HEK293 (cell line): Measurements from ENCODE around the gene PPP1R8.

Source experiments
- CTCF ChIA-PET: fragments of 350-600 bp; formaldehyde crosslinking; extraction: SDS; loops from one replicate; lab custom pipeline; 2021; ENCODE audit warnings: antibody characterized with exemption; lab: Yijun Ruan, JAX
- POLR2A ChIA-PET: fragments of 300-600 bp; formaldehyde crosslinking; extraction: SDS; loops from one replicate; lab custom pipeline; 2020; ENCODE audit warnings: antibody characterized with exemption, inconsistent platforms; lab: Yijun Ruan, JAX
- H3K27ac ChIP-seq: fragments of 200-500 bp; sonication (Bioruptor generic); 2 replicates; pipeline ENCODE4 v1.5.1; 2014; ENCODE audit warnings: low read depth, low read length, control low read depth, inconsistent platforms; ENCODE audit errors: extremely low read depth
- H3K36me3 ChIP-seq, 2 experiments: fragments of 200-500 bp in 1 of 2; sonication (Bioruptor generic) in 1 of 2; 1 replicate in 1 of 2; 2 replicates in 1 of 2; pipeline ENCODE4 v1.5.1; 2014 to 2017; ENCODE audit warnings: inconsistent platforms in 2 of 2, low read length in 2 of 2; ENCODE audit not compliant: control insufficient read depth in 2 of 2, insufficient read depth in 1 of 2
- H3K4me1 ChIP-seq: fragments of 200-500 bp; sonication (Bioruptor generic); 2 replicates; pipeline ENCODE4 v1.5.1; 2014; ENCODE audit warnings: mild to moderate bottlenecking, low read length, inconsistent platforms; ENCODE audit not compliant: control insufficient read depth, insufficient read depth
- H3K4me3 ChIP-seq: 2 replicates; pipeline ENCODE4 v1.5.1; 2011; ENCODE audit warnings: low read depth, mild to moderate bottlenecking, control low read depth, low read length, moderate library complexity
- H3K9me3 ChIP-seq: fragments of 200-500 bp; sonication (Bioruptor generic); 2 replicates; pipeline ENCODE4 v1.5.1; 2014; ENCODE audit warnings: low read depth, low read length, inconsistent platforms; ENCODE audit not compliant: control insufficient read depth, insufficient read depth
- GLI2 ChIP-seq: fragments of 450-650 bp; formaldehyde crosslinking; IDR thresholded peaks from 2 replicates; pipeline ENCODE4; 2017; ENCODE audit warnings: missing biosample characterization, missing genetic modification characterization, low read depth, borderline replicate concordance
- HOXC10 ChIP-seq: sonication (generic); formaldehyde crosslinking; IDR thresholded peaks from 2 replicates; pipeline ENCODE4 v1.8.1; 2023; ENCODE audit warnings: mild to moderate bottlenecking, missing genetic modification reagents
- KLF1 ChIP-seq: fragments of 450-650 bp; formaldehyde crosslinking; IDR thresholded peaks from 2 replicates; pipeline ENCODE4 v1.5.1; 2016; ENCODE audit warnings: missing biosample characterization, missing genetic modification characterization
- KLF8 ChIP-seq: fragments of 450-650 bp; formaldehyde crosslinking; IDR thresholded peaks from 2 replicates; pipeline ENCODE4 v1.5.1; 2016; ENCODE audit warnings: missing biosample characterization, missing genetic modification characterization
- MZF1 ChIP-seq: fragments of 450-650 bp; formaldehyde crosslinking; IDR thresholded peaks from 2 replicates; pipeline ENCODE4 v1.5.1; 2017; ENCODE audit warnings: missing biosample characterization, missing genetic modification characterization, borderline replicate concordance
- YY1 ChIP-seq: fragments of 450-650 bp; formaldehyde crosslinking; IDR thresholded peaks from 2 replicates; pipeline ENCODE4 v1.5.1; 2018; ENCODE audit warnings: missing biosample characterization, missing genetic modification characterization
- ZBTB26 ChIP-seq: fragments of 450-650 bp; formaldehyde crosslinking; optimal IDR thresholded peaks from 2 replicates; pipeline ENCODE3; 2016; ENCODE audit warnings: missing biosample characterization, mild to moderate bottlenecking, missing genetic modification characterization
- ZBTB8A ChIP-seq: fragments of 450-650 bp; formaldehyde crosslinking; IDR thresholded peaks from 2 replicates; pipeline ENCODE4 v1.5.1; 2016; ENCODE audit warnings: missing biosample characterization, missing genetic modification characterization
- ZFP69B ChIP-seq: fragments of 450-650 bp; formaldehyde crosslinking; IDR thresholded peaks from 2 replicates; pipeline ENCODE4 v1.5.1; 2016; ENCODE audit warnings: missing biosample characterization, missing genetic modification characterization
- ZNF10 ChIP-seq: fragments of 450-650 bp; formaldehyde crosslinking; IDR thresholded peaks from 2 replicates; pipeline ENCODE4 v1.5.1; 2017; ENCODE audit warnings: missing biosample characterization, missing genetic modification characterization
- ZNF18 ChIP-seq: fragments of 450-650 bp; formaldehyde crosslinking; IDR thresholded peaks from 2 replicates; pipeline ENCODE4 v1.5.1; 2016; ENCODE audit warnings: missing biosample characterization, missing genetic modification characterization
- ZNF214 ChIP-seq: fragments of 450-650 bp; formaldehyde crosslinking; IDR thresholded peaks from 2 replicates; pipeline ENCODE4 v1.5.1; 2017; ENCODE audit warnings: missing biosample characterization, mild to moderate bottlenecking, missing genetic modification characterization, borderline replicate concordance
- ZNF324 ChIP-seq: fragments of 450-650 bp; formaldehyde crosslinking; IDR thresholded peaks from 2 replicates; pipeline ENCODE4 v1.5.1; 2016; ENCODE audit warnings: missing biosample characterization, missing genetic modification characterization
- ZNF394 ChIP-seq: fragments of 450-650 bp; formaldehyde crosslinking; IDR thresholded peaks from 2 replicates; pipeline ENCODE4 v1.5.1; 2016; ENCODE audit warnings: missing biosample characterization, missing genetic modification characterization, mild to moderate bottlenecking, moderate library complexity, borderline replicate concordance
- ZNF449 ChIP-seq: fragments of 450-650 bp; formaldehyde crosslinking; IDR thresholded peaks from 2 replicates; pipeline ENCODE4 v1.5.1; 2017; ENCODE audit warnings: missing biosample characterization, mild to moderate bottlenecking, missing genetic modification characterization, moderate library complexity
- ZNF560 ChIP-seq: fragments of 450-650 bp; formaldehyde crosslinking; IDR thresholded peaks from 2 replicates; pipeline ENCODE4 v1.5.1; 2017; ENCODE audit warnings: missing biosample characterization, missing genetic modification characterization, borderline replicate concordance
- ZNF623 ChIP-seq: fragments of 450-650 bp; formaldehyde crosslinking; IDR thresholded peaks from 2 replicates; pipeline ENCODE4 v1.5.1; 2016; ENCODE audit warnings: missing biosample characterization, missing genetic modification characterization
- ZNF624 ChIP-seq: fragments of 450-650 bp; formaldehyde crosslinking; IDR thresholded peaks from 2 replicates; pipeline ENCODE4 v1.5.1; 2017; ENCODE audit warnings: missing biosample characterization, missing genetic modification characterization
- ZNF626 ChIP-seq: fragments of 450-650 bp; sonication (Bioruptor Pico); formaldehyde crosslinking; IDR thresholded peaks from 2 replicates; pipeline ENCODE4 v1.5.1; 2018; ENCODE audit warnings: missing biosample characterization, missing genetic modification characterization, inconsistent platforms
- ZNF658 ChIP-seq: fragments of 450-650 bp; formaldehyde crosslinking; IDR thresholded peaks from 2 replicates; pipeline ENCODE4; 2016; ENCODE audit warnings: missing biosample characterization, missing genetic modification characterization
- ZNF704 ChIP-seq: fragments of 450-650 bp; formaldehyde crosslinking; IDR thresholded peaks from 2 replicates; pipeline ENCODE4 v1.5.1; 2016; ENCODE audit warnings: missing biosample characterization, missing genetic modification characterization
- ZNF76 ChIP-seq: fragments of 450-650 bp; formaldehyde crosslinking; IDR thresholded peaks from 2 replicates; pipeline ENCODE4; 2016; ENCODE audit warnings: low read depth, missing biosample characterization, missing genetic modification characterization, borderline replicate concordance
- ZNF837 ChIP-seq: fragments of 450-650 bp; formaldehyde crosslinking; IDR thresholded peaks from 2 replicates; pipeline ENCODE4 v1.5.1; 2016; ENCODE audit warnings: missing biosample characterization, missing genetic modification characterization
- ZSCAN5A ChIP-seq: fragments of 450-650 bp; formaldehyde crosslinking; IDR thresholded peaks from 2 replicates; pipeline ENCODE4 v1.5.1; 2016; ENCODE audit warnings: missing biosample characterization, missing genetic modification characterization

The PPP1R8 gene

GRCh38 chr1:27830621-27831440, at the start of gene PPP1R8 (continued):
- TF ChIP-seq ZSCAN5A (tag by site-specific recombination) (no peak), ZNF658 (tag by site-specific recombination) (no peak), KLF8 (0 out of 2 replicates have a peak, but pooled peaks have one; percentile 44), ZNF10 (tag by site-specific recombination) (0 out of 2 replicates have a peak, but pooled peaks have one; percentile 35), ZNF704 (no peak), ZNF18 (tag by site-specific recombination) (no peak), ZNF76 (tag by site-specific recombination) (peak; percentile 97), MZF1 (tag by site-specific recombination) (no peak), ZBTB8A (tag by site-specific recombination) (peak; percentile 68), ZBTB26 (tag by site-specific recombination) (peak; percentile 67), ZNF214 (tag by site-specific recombination) (no peak), ZNF626 (tag by site-specific recombination) (no peak), ZNF623 (peak; percentile 12; the same call in 1 of the 2 replicates), GLI2 (tag by site-specific recombination) (no peak), KLF1 (tag by site-specific recombination) (no peak), ZNF324 (tag by site-specific recombination) (peak; percentile 43; the same call in 1 of the 2 replicates), ZFP69B (tag by site-specific recombination) (0 out of 2 replicates have a peak, but pooled peaks have one; percentile 38), ZNF394 (tag by site-specific recombination) (peak; percentile 61)

GRCh38 chr1:27782950-27783349, 47.6 kb upstream of the PPP1R8 start:
- TF ChIP-seq ZNF10 (tag by site-specific recombination) (no peak), ZNF624 (tag by site-specific recombination) (no peak), HOXC10 (no peak), ZNF837 (tag by site-specific recombination) (no peak), YY1 (tag by site-specific recombination) (no peak), ZNF560 (tag by site-specific recombination) (no peak), ZNF449 (tag by site-specific recombination) (no peak)
- TF ChIP-seq, all 188 proteins: peak for 0
- Histone ChIP-seq H3K4me3 (no peak overlapping the region), H3K27ac (no peak overlapping the region), H3K4me1 (peaks cover 3% of the 10 kb centered on the region; the same call in 1 of the 2 replicates), H3K9me3 (no peaks in the 10 kb centered on the region), H3K36me3 (no peaks in the 10 kb centered on the region)
- CTCF ChIA-PET, result interaction anchor here (0.7 to 1.6 kb wide), 2 partner anchors 10 to 88 kb away, joined by 5 read pairs; partner anchors contain the start of gene STX12
- POLR2A ChIA-PET, result interaction anchor here (1.6 kb wide), 1 partner anchor 10 kb away, joined by 7 read pairs; the partner anchor contains the start of gene STX12
